NB4 (cell line): ENCODE results near the gene MIS18BP1.

ENCODE experiments used
- POLR2A ChIP-seq: IDR thresholded peaks from 2 replicates; pipeline ENCODE4 v1.6.1; 2011; ENCODE audit warnings: mild to moderate bottlenecking; ENCODE audit not compliant: insufficient read length; ENCODE audit errors: extremely low read depth
- TF ChIP-seq, protein P1 (sequence below): IDR thresholded peaks from one replicate; pipeline ENCODE4 v1.5.1; 2012; ENCODE audit warnings: low read depth, low read length

- no peak for TF ChIP-seq POLR2A
- TF ChIP-seq, protein P1, sequence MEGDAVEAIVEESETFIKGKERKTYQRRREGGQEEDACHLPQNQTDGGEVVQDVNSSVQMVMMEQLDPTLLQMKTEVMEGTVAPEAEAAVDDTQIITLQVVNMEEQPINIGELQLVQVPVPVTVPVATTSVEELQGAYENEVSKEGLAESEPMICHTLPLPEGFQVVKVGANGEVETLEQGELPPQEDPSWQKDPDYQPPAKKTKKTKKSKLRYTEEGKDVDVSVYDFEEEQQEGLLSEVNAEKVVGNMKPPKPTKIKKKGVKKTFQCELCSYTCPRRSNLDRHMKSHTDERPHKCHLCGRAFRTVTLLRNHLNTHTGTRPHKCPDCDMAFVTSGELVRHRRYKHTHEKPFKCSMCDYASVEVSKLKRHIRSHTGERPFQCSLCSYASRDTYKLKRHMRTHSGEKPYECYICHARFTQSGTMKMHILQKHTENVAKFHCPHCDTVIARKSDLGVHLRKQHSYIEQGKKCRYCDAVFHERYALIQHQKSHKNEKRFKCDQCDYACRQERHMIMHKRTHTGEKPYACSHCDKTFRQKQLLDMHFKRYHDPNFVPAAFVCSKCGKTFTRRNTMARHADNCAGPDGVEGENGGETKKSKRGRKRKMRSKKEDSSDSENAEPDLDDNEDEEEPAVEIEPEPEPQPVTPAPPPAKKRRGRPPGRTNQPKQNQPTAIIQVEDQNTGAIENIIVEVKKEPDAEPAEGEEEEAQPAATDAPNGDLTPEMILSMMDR: no peak
Measured at GRCh38 chr14:45249856-45250575, 3.0 kb downstream of the MIS18BP1 start.
